Lower lobe of right lung (tissue), 2 donors: Measurements from ENCODE around the gene PDK2. TPM values are rescaled to one million over a fixed set of nuclear protein-coding genes. Genes with fewer than 3 reads are reported as not detected.

ENCODE experiments used
- ATAC-seq, 2 donors: fragments of 200-7000 bp; cut with Tn5 transposase; one replicate each; pipeline ENCODE4 v1.9.1; 2020 to 2022; ENCODE audit warnings: mild to moderate bottlenecking in 2 of 2, moderate library complexity in 2 of 2
- DNase-seq: peaks from one replicate; pipeline ENCODE4 v3.0.0-alpha.2; 2020
- H3K27ac ChIP-seq: fragments of 200-600 bp; one replicate; pipeline ENCODE4 v1.8.0; 2022
- H3K27me3 ChIP-seq: fragments of 200-600 bp; one replicate; pipeline ENCODE4 v1.8.0; 2022; ENCODE audit warnings: low read depth
- H3K36me3 ChIP-seq: fragments of 200-600 bp; one replicate; pipeline ENCODE4 v1.8.0; 2022; ENCODE audit warnings: mild to moderate bottlenecking
- H3K4me1 ChIP-seq: fragments of 200-600 bp; one replicate; pipeline ENCODE4 v1.8.0; 2022
- H3K4me3 ChIP-seq: fragments of 200-600 bp; one replicate; pipeline ENCODE4 v1.8.0; 2022; ENCODE audit warnings: mild to moderate bottlenecking
- H3K9me3 ChIP-seq: fragments of 200-600 bp; one replicate; pipeline ENCODE4 v1.8.0; 2022
- CTCF ChIP-seq: fragments of 200-600 bp; IDR thresholded peaks from one replicate; pipeline ENCODE4 v1.8.0; 2022; ENCODE audit warnings: antibody characterized with exemption, mild to moderate bottlenecking
- intact Hi-C: fragments of 100-400 bp; cut with DNase I; formaldehyde crosslinking; loops from one replicate; pipeline ENCODE4 v1.11.0; 2022
- total RNA-seq: library from RNA; stranded (reverse); fragmentation: NEBNext Ultra II Directional; extraction: Animal tissue kit (Norgen Biotek cat#: 25700); gene quantifications from one replicate; pipeline ENCODE4 v1.2.1, GENCODE V29; 2021
- donor health status: DM: no; HTN: yes; CAD: no; lungs with severe emphysema.

PDK2 gene
- total RNA-seq, 1 donor from 2014 or later, result 35.7 TPM

GRCh38 chr17:50152736-50153135 is 57.6 kb downstream of the PDK2 start:
- Histone ChIP-seq H3K36me3 (no peaks in the 10 kb centered on the region), H3K9me3 (no peaks in the 10 kb centered on the region), H3K27ac (peak overlapping the region; percentile 86), H3K4me1 (peaks cover 48% of the 10 kb centered on the region), H3K27me3 (no peaks in the 10 kb centered on the region), H3K4me3 (peak overlapping the region; percentile 78)
- TF ChIP-seq CTCF, result no peak
- ATAC-seq (no peak), DNase-seq (no peak)
- intact Hi-C loops, result no loop called here

GRCh38 chr17:50153650-50154575 is 58.8 kb downstream of the PDK2 start:
- Histone ChIP-seq H3K4me1 (peaks cover 46% of the 10 kb centered on the region), H3K36me3 (no peaks in the 10 kb centered on the region), H3K27ac (peak overlapping the region; percentile 58), H3K27me3 (no peaks in the 10 kb centered on the region), H3K9me3 (no peaks in the 10 kb centered on the region), H3K4me3 (no peak overlapping the region)
- intact Hi-C loops, result no loop called here
- TF ChIP-seq CTCF, result no peak
- DNase-seq (no peak), ATAC-seq (no peak)

- no peak for ATAC-seq
- Histone ChIP-seq H3K36me3 (no peaks in the 10 kb centered on the region), H3K4me1 (peaks cover 46% of the 10 kb centered on the region), H3K27ac (peak overlapping the region; percentile 58), H3K27me3 (no peaks in the 10 kb centered on the region), H3K4me3 (no peak overlapping the region), H3K9me3 (no peaks in the 10 kb centered on the region)
- no peak for DNase-seq
- intact Hi-C loops, result no loop called here
- no peak for TF ChIP-seq CTCF
Measured at GRCh38 chr17:50154604-50155003, 59.5 kb downstream of the PDK2 start.

- no peaks in the 10 kb centered on the region for H3K9me3 ChIP-seq
- intact Hi-C loops, result no loop called here
- peak overlapping the region; percentile 71 for H3K27ac ChIP-seq
- H3K27me3 ChIP-seq, result no peaks in the 10 kb centered on the region
- no peak for TF ChIP-seq CTCF
- ATAC-seq, result no peak
- DNase-seq, result no peak
- no peak overlapping the region for H3K4me3 ChIP-seq
- peaks cover 46% of the 10 kb centered on the region for H3K4me1 ChIP-seq
- no peaks in the 10 kb centered on the region for H3K36me3 ChIP-seq
Measured at GRCh38 chr17:50155115-50155819, 60.1 kb downstream of the PDK2 start.

- Histone ChIP-seq H3K4me3 (no peak overlapping the region), H3K27me3 (no peaks in the 10 kb centered on the region), H3K27ac (no peak overlapping the region), H3K4me1 (peaks cover 44% of the 10 kb centered on the region), H3K9me3 (no peaks in the 10 kb centered on the region), H3K36me3 (no peaks in the 10 kb centered on the region)
- DNase-seq, result no peak
- TF ChIP-seq CTCF, result no peak
- no peak for ATAC-seq
- intact Hi-C loops, result no loop called here
Measured at GRCh38 chr17:50157891-50158290, 62.7 kb downstream of the PDK2 start.
